ENCODE data around the gene CACNB1.

GRCh38 chr17:39194985-39195524 is 2.4 kb downstream of the CACNB1 start:
- no peak for TF ChIP-seq CTCF (IDR thresholded peaks at IDR 0.05)
- no peak for TF ChIP-seq POLR2A (IDR thresholded peaks at IDR 0.05)
